ENCODE data around the gene DEPDC1B. TPM values are rescaled to one million over a fixed set of nuclear protein-coding genes. Genes with fewer than 3 reads are reported as not detected.
"Not testable (repeated sequence)": the region's sequence is repeated elsewhere in the genome, so short reads cannot be mapped to it uniquely, and the experiment has no call there.

The DEPDC1B gene
- total RNA-seq, 2 experiments from 2014 or later = 30.2 to 34.1 TPM

- Mint-ChIP-seq H3K4me1 (ENCODE audit: low read depth) (no peaks in the 10 kb centered on the region), H3K36me3 (ENCODE audit: low read depth) (no peaks in the 10 kb centered on the region), H3K9me3 (peaks cover 13% of the 10 kb centered on the region), H3K27ac (no peak overlapping the region), H3K27me3 (no peaks in the 10 kb centered on the region), H3K4me3 (no peak overlapping the region)
- CTCF ChIA-PET = no interaction called here
- POLR2A ChIA-PET = no interaction called here
- ATAC-seq = no peak
- intact Hi-C loops (cut with micrococcal nuclease) = no loop called here
- TF ChIP-seq CTCF (IDR thresholded peaks at IDR 0.05) = no peak
- no peak for DNase-seq
These were observed 38.5 kb upstream of the DEPDC1B start for GRCh38 chr5:60738461-60738860.

GRCh38 chr5:60730858-60731257 lies 30.9 kb upstream of the DEPDC1B start:
- not testable (repeated sequence) for ATAC-seq

GRCh38 chr5:60727033-60727679 lies 27.2 kb upstream of the DEPDC1B start:
- ChIA-PET POLR2A (no interaction called here), CTCF (interaction anchor here (0.9 kb wide), 1 partner anchor 17 kb away, joined by 3 read pairs; no protein-coding TSS in a partner anchor)
- ATAC-seq (no peak), DNase-seq (no peak)
- H3K4me1 Mint-ChIP-seq (ENCODE audit: low read depth) = no peaks in the 10 kb centered on the region
- intact Hi-C loops (cut with micrococcal nuclease) = no loop called here
- H3K4me3 Mint-ChIP-seq = no peak overlapping the region
- no peaks in the 10 kb centered on the region for H3K36me3 Mint-ChIP-seq (ENCODE audit: low read depth)
- no peaks in the 10 kb centered on the region for H3K9me3 Mint-ChIP-seq
- H3K27me3 Mint-ChIP-seq = peaks cover 12% of the 10 kb centered on the region
- H3K27ac Mint-ChIP-seq = no peak overlapping the region
- no peak for TF ChIP-seq CTCF (IDR thresholded peaks at IDR 0.05)

More at GRCh38 chr5:60730858-60731257, 30.9 kb upstream of the DEPDC1B start:
- H3K36me3 Mint-ChIP-seq (ENCODE audit: low read depth); POLR2A ChIA-PET; DNase-seq; H3K4me1 Mint-ChIP-seq (ENCODE audit: low read depth); H3K27ac Mint-ChIP-seq; intact Hi-C loops (cut with micrococcal nuclease); H3K9me3 Mint-ChIP-seq; H3K4me3 Mint-ChIP-seq; CTCF ChIA-PET: not testable (repeated sequence)
- peaks cover 10% of the 10 kb centered on the region for H3K27me3 Mint-ChIP-seq

- POLR2A ChIA-PET = no interaction called here
- Mint-ChIP-seq H3K27me3 (peaks cover 9% of the 10 kb centered on the region), H3K27ac (no peak overlapping the region), H3K4me3 (no peak overlapping the region), H3K4me1 (ENCODE audit: low read depth) (no peaks in the 10 kb centered on the region), H3K9me3 (no peaks in the 10 kb centered on the region), H3K36me3 (ENCODE audit: low read depth) (no peaks in the 10 kb centered on the region)
- intact Hi-C loops (cut with micrococcal nuclease) = no loop called here
- no peak for ATAC-seq
- CTCF ChIA-PET = no interaction called here
- no peak for TF ChIP-seq CTCF (IDR thresholded peaks at IDR 0.05)
- DNase-seq = no peak
These were observed 24.2 kb upstream of the DEPDC1B start for GRCh38 chr5:60724126-60724525.

GRCh38 chr5:60722416-60722815 lies 22.4 kb upstream of the DEPDC1B start:
- ATAC-seq (no peak), DNase-seq (no peak)
- Mint-ChIP-seq H3K4me3 (no peak overlapping the region), H3K36me3 (ENCODE audit: low read depth) (no peaks in the 10 kb centered on the region), H3K9me3 (peaks cover 2% of the 10 kb centered on the region), H3K27ac (no peak overlapping the region), H3K4me1 (ENCODE audit: low read depth) (no peaks in the 10 kb centered on the region), H3K27me3 (peaks cover 10% of the 10 kb centered on the region)
- TF ChIP-seq CTCF (IDR thresholded peaks at IDR 0.05) = no peak
- ChIA-PET CTCF (no interaction called here), POLR2A (no interaction called here)
- intact Hi-C loops (cut with micrococcal nuclease) = no loop called here

Measured in activated CD8-positive, alpha-beta T cell treated with anti-CD3 and anti-CD28 coated beads for 36 hours (primary cell).